Body of pancreas (tissue), 4 donors: ENCODE results near the gene MRPL16. TPM values are rescaled to one million over a fixed set of nuclear protein-coding genes. Genes with fewer than 3 reads are reported as not detected.

Experiments
- ATAC-seq: fragments of 150-250 bp; one replicate; pipeline ENCODE4 v1.9.1; 2016
- DNase-seq, 4 donors: peaks; one replicate each; pipeline ENCODE4 v3.0.0-alpha.2; 2019
- H3K27ac ChIP-seq, 4 donors: fragments of 200-600 bp; sonication (generic); 1 replicate in 3 of 4; 2 replicates in 1 of 4; pipeline versions ENCODE4 v1.5.1 to v1.6.1; 2016 to 2019; ENCODE audit warnings: mild to moderate bottlenecking in 1 of 4, mixed read lengths in 1 of 4, moderate library complexity in 1 of 4
- H3K27me3 ChIP-seq, 2 donors: fragments of 200-600 bp; sonication (generic); one replicate each; pipeline ENCODE4 v1.6.0; 2016; ENCODE audit warnings: mild to moderate bottlenecking in 1 of 2
- H3K36me3 ChIP-seq, 2 donors: fragments of 200-600 bp; sonication (generic); replicated peaks in 1 of 2; 2 replicates each; pipeline ENCODE4 v1.5.1; 2016; ENCODE audit warnings: low read depth in 2 of 2; ENCODE audit not compliant: insufficient read depth in 1 of 2
- H3K4me1 ChIP-seq: fragments of 200-600 bp; sonication (generic); one replicate; pipeline ENCODE4 v1.6.0; 2016
- H3K4me3 ChIP-seq, 2 donors: fragments of 200-600 bp; sonication (generic); 1 replicate in 1 of 2; 2 replicates in 1 of 2; pipeline ENCODE4 v1.5.1; 2016 to 2019
- H3K9me3 ChIP-seq, 3 donors: fragments of 200-600 bp; sonication (generic); 1 replicate in 2 of 3; 2 replicates in 1 of 3; pipeline ENCODE4 v1.5.1; 2016
- CTCF ChIP-seq, 7 experiments: fragments of 450-650 bp in 4 of 7; fragments of 200-600 bp in 3 of 7; sonication (generic) in 3 of 7; IDR thresholded peaks; one replicate each; pipeline ENCODE4 v1.5.1; 2016 to 2019; ENCODE audit warnings: antibody characterized with exemption in 7 of 7
- POLR2A ChIP-seq, 3 donors: fragments of 450-650 bp; IDR thresholded peaks; one replicate each; pipeline ENCODE4 v1.6.1; 2016; ENCODE audit warnings: antibody characterized with exemption in 3 of 3, mild to moderate bottlenecking in 2 of 3
- WGBS, 2 donors: methylation state at CpG; one replicate each; pipeline ENCODE4 v1.1.5; 2017; 5-methylcytosine and 5-hydroxymethylcytosine counted together
- intact Hi-C: fragments of 100-400 bp; cut with DNase I; formaldehyde crosslinking; loops from one replicate; pipeline ENCODE4 v1.15.1; 2023
- total RNA-seq, 2 donors: library from RNA; depleted of rRNA; stranded (reverse); fragments of >200 nt; gene quantifications; one replicate each; pipeline ENCODE4 v1.1.0, GENCODE V29; 2016

The MRPL16 gene
- total RNA-seq, 2 donors from 2014 or later = 29.7 to 31.1 TPM

GRCh38 chr11:59842316-59842715, 31.7 kb upstream of the MRPL16 start:
- TF ChIP-seq CTCF (IDR thresholded peaks at IDR 0.05) = no peak
- no peak for TF ChIP-seq POLR2A (IDR thresholded peaks at IDR 0.05)
- DNase-seq (peak in 1 of 4 donors; percentile 14), ATAC-seq (no peak)
- Histone ChIP-seq H3K4me1 (peaks cover 17% of the 10 kb centered on the region), H3K9me3 (no peaks in the 10 kb centered on the region), H3K4me3 (no peak overlapping the region), H3K36me3 (no peaks in the 10 kb centered on the region), H3K27ac (no peak overlapping the region), H3K27me3 (no peaks in the 10 kb centered on the region)
- intact Hi-C loops = no loop called here
- 61 to 67% methylated on average over 12 of the region's 12 CpGs for WGBS, 2 donors

DNA sequence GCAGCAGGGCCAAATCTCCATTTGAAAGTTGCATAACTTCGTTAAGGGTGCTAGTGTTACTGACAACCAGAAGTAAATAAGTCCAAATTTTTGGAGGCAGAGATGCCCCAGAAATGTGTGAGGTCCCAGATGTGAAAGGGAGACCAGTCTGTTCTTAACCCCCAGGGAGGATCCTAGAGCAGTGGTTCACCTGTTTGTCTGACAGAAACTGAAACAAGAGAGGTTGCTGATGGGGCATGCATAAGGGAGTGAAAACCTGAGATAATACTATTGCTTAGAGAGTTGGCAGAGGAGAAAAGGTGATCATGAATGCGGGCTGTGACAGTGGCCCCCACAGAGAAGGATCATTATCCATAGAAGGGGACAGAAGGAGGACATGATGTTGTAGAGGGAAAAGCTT, 30.9 kb upstream of the MRPL16 start:
- 87 to 93% methylated on average over 2 of the region's 2 CpGs for WGBS, 2 donors
- DNase-seq (no peak), ATAC-seq (no peak)
- no peak overlapping the region for H3K27ac ChIP-seq
- H3K36me3 ChIP-seq = no peaks in the 10 kb centered on the region
- no peak for TF ChIP-seq POLR2A (IDR thresholded peaks at IDR 0.05)
- no peak for TF ChIP-seq CTCF (IDR thresholded peaks at IDR 0.05)
- peaks cover 17% of the 10 kb centered on the region for H3K4me1 ChIP-seq
- intact Hi-C loops = no loop called here
- no peaks in the 10 kb centered on the region for H3K9me3 ChIP-seq
- H3K27me3 ChIP-seq = no peaks in the 10 kb centered on the region
- no peak overlapping the region for H3K4me3 ChIP-seq

DNA sequence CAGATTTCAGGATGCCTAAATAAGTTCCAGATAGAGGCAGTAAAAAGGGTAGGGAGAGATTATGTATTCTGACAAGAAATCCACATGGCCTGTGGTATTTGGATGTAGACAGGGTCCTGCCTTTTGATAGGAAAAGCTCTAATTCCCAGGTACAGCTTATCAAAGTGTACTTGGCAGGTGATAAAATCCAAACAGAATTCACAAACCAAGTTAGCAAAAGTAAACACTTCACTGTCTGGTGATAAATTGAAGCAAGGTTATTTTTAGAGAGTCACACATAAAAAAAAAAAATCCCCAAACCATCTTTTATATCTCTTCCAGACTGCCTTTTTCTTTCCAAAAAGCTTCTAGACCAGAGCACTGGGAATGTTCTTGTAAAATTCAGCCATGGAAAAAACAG, 29.0 kb upstream of the MRPL16 start:
- Histone ChIP-seq H3K4me1 (peaks cover 17% of the 10 kb centered on the region), H3K27ac (peak overlapping the region in 2 of 4 donors; percentile 15 to 31), H3K4me3 (no peak overlapping the region), H3K36me3 (no peaks in the 10 kb centered on the region), H3K27me3 (no peaks in the 10 kb centered on the region), H3K9me3 (no peaks in the 10 kb centered on the region)
- ATAC-seq (no peak), DNase-seq (no peak)
- intact Hi-C loops = no loop called here
- TF ChIP-seq POLR2A (IDR thresholded peaks at IDR 0.05) (no peak), CTCF (IDR thresholded peaks at IDR 0.05) (no peak)

GRCh38 chr11:59833602-59834001, 23.0 kb upstream of the MRPL16 start:
- Histone ChIP-seq H3K27ac (no peak overlapping the region), H3K4me3 (no peak overlapping the region), H3K36me3 (no peaks in the 10 kb centered on the region), H3K27me3 (no peaks in the 10 kb centered on the region), H3K9me3 (no peaks in the 10 kb centered on the region), H3K4me1 (no peaks in the 10 kb centered on the region)
- no peak for ATAC-seq
- intact Hi-C loops = no loop called here
- DNase-seq = no peak
- WGBS, 2 donors = 79 to 85% methylated on average over 2 of the region's 2 CpGs
- TF ChIP-seq CTCF (IDR thresholded peaks at IDR 0.05) (no peak), POLR2A (IDR thresholded peaks at IDR 0.05) (no peak)

GRCh38 chr11:59829358-59829757, 18.8 kb upstream of the MRPL16 start:
- Histone ChIP-seq H3K36me3 (no peaks in the 10 kb centered on the region), H3K27me3 (no peaks in the 10 kb centered on the region), H3K4me1 (no peaks in the 10 kb centered on the region), H3K4me3 (no peak overlapping the region), H3K9me3 (no peaks in the 10 kb centered on the region), H3K27ac (no peak overlapping the region)
- TF ChIP-seq POLR2A (IDR thresholded peaks at IDR 0.05) = no peak
- no peak for TF ChIP-seq CTCF (IDR thresholded peaks at IDR 0.05)
- ATAC-seq = no peak
- 79 to 81% methylated on average over 3 of the region's 3 CpGs for WGBS, 2 donors
- intact Hi-C loops = loop anchor here (10.0 kb wide), 1 partner anchor 85 kb away; no protein-coding TSS in a partner anchor
- no peak for DNase-seq
